Inflammatory macrophage (primary cell): ENCODE data around the gene ACTL10.
"Not testable (repeated sequence)": the region's sequence is repeated elsewhere in the genome, so short reads cannot be mapped to it uniquely, and the experiment has no call there.

Source experiments
- DNase-seq, 2 donors: peaks; one replicate each; pipeline ENCODE4 v3.0.0-alpha.2; 2020 to 2022

ACTL10 gene

DNA sequence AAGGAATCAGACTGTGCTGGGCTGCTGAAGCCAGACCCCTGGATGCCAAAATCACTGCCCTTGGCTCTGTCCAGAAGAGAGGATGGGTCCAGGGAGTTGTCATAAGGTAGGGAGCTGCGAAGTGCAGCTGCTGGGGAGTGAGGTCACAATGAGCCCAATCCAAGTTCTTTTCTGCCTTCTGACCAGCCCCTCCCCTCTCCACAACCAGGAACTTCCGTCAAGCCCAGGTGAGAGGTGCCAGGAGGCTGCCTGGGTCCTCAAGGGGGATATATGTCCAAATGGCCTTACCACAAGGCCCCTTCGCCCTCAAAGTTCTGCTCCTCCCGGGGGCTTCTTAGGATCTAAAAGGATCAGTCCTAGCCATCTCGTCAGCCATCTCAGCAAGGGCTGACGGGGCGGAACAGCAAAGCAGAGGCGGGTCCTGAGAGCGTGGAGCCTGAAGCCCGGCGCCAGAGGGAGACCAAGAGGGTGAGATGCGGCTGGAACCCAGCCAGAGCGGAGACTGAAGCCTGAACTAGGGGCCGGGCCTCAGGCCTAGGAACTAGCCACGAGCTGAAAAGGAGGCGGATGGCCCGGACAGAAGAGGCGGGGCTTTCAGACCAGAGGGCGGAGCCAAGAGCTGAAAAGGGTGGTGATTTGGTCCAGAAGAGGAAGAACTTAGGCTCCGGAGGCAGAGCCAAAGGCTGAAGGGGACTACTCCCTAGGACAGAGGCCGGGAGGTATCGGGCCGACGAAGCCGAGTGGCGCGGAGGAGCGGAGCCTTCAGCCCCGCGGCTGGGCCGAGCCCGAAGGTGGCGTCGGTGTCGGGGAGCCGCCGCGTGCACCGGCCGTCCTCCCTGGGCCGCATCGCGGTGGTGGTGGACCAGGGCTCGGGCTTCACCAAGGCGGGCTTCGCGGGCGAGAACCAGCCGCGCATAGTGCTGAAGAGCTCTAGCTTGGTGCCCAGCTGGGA is at the start of gene ACTL10:
TSS of gene ACTL10 (plus strand) at position 651 of the 952 bp plus-strand sequence. CDS start 555 bp downstream, outside the sequence.
- peak; percentile 99 to 100 for DNase-seq

DNA sequence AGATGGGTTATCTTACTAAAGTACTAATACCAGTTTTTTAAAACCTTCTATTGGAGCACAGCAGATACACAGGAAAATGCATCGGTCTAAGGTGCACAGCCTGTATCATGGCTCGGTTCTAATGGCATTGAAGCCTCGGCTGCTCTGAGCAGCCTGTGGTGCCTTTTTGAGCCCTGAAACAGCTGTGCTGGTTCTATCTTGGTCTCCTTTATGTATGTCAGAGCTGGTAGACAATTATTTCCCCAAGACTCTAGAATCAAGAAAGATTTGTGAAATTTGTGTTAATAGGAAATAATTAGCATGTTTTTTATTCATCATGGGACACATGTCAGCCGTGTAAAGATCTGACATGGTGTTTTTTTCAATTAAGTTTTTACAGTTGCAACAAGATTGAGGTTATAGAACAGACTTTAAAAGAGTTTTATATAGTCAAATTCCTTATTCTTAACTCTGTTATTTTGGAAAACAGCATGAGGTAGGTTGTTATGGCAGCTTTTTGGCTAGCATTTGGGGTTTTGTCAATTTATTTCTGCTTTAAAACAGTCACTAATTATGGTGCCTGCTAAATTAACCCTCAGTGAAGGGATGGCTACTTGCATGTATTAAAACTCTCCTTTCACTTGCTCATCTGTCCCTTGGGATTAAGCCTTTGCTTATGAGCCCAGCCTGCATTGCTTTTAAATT is 44.9 kb upstream of the ACTL10 start:
- DNase-seq = no peak

DNA sequence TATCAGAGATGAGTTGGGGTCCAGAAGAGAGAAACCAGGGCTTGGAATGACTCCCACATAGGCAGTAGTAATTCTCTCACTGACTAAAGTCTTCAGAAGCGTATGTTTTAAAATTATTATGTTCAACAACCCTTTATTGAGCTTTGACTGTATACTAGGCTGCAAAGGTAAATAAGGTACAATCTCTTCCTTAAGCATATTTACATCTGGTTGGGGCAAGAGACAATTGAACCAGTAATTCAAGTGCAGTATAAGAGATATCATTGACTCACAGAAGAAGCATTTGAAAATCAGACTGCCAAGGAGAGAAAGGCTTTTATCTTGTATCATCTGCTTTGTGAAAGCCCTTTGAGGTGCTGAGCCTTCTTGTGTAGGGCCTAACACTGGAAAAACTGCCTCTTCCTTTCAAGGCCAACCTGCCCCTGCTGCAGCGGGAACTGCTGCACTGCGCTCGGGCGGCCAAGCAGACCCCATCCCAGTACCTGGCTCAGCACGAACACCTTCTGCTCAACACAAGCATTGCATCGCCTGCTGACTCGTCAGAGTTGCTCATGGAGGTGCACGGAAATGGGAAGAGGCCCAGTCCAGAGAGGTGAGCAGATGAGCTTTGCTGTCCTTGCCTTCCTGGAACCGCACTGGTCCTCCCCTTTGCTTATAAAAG is 43.9 kb upstream of the ACTL10 start:
- no peak for DNase-seq

GRCh38 chr20:33624399-33624798 is 42.3 kb upstream of the ACTL10 start:
- DNase-seq = no peak

DNA sequence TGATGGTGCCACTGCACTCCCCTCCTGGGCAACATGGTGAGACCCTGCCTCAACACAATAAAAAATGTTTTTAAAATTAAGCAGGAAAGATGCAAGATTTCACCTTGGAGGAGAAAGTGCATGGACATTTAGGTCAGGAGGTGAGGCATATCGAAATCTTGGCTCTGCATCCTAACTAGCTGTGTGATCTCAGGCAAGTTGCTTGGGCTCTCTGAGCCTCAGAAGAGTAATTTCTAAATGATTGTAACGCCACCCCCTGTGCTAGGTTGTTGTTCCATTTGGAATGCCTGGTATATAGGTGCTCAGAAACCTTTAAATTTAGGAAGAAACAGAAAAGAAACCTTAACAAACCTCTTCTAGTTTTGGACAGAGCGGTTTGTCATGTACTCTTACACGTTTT is 40.6 kb upstream of the ACTL10 start:
- DNase-seq = no peak

DNA sequence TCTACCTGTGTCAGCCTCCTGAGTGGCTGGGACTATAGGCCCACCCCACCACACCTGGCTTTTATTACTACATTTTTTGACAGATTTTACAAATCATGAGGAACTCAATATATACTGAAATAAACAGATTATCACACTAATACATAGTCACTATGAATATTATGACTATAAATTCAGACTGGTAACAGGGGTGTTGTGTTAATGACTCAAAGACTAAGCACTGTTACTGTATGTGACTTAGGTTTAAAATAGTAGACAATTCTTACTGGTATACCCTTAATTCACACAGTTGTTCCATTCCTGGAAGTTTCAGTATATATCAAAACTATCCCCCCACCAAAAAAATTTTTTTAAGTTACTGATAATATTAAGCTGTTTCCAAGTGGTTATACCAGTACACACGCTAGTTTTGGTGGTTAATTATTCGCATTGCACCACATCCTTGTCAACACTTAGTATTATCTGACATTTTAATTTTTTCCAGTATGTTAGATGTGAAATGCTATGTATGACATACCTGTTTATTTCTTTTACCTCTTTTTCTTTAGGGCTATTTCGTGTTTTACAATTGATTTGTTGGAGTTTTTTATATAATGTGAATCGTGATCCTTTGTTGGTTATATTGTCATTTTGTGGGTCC is 39.0 kb upstream of the ACTL10 start:
- no peak for DNase-seq

DNA sequence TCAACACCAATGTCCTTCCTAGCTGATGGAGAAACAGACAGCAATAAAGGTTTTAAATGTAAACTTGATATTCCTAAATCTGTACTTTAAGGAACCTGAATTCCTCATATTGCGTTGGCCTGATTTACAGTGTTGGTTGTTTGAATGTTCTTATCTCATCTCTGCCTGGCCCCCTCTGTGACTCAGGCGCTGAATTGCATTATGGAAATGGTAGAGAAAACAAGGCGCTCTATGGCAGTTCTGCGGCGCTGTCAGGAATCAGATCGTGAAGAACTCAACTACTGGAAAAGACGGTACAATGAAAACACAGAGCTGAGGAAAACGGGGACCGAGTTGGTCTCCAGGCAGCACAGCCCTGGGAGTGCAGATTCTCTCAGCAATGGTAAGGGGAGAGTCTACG is 37.2 kb upstream of the ACTL10 start:
- no peak for DNase-seq

GRCh38 chr20:33629979-33630378 is 36.8 kb upstream of the ACTL10 start:
- no peak for DNase-seq

- peak in 1 of 2 donors; percentile 46 for DNase-seq
Observed at GRCh38 chr20:33630507-33630906, 36.2 kb upstream of the ACTL10 start.

DNA sequence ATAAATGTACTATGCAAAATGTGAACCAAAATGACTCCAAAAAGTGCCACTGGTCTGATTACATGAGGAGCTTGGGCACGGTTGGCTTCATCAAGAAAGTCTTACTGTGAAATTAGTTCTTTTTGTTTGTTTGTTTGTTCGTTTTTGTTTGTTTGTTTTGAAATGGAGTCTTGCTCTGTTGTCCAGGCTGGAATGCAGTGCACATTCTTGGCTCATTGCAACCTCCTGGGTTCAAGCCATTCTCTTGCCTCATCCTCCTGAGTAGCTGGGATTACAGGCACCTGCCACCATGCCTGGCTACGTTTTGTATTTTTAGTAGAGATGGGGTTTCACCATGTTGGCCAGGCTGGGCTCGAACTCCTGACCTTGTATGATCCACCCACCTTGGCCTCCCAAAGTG is 34.8 kb upstream of the ACTL10 start:
- DNase-seq = not testable (repeated sequence)

GRCh38 chr20:33635341-33635740 is 31.4 kb upstream of the ACTL10 start:
- DNase-seq = no peak

DNA sequence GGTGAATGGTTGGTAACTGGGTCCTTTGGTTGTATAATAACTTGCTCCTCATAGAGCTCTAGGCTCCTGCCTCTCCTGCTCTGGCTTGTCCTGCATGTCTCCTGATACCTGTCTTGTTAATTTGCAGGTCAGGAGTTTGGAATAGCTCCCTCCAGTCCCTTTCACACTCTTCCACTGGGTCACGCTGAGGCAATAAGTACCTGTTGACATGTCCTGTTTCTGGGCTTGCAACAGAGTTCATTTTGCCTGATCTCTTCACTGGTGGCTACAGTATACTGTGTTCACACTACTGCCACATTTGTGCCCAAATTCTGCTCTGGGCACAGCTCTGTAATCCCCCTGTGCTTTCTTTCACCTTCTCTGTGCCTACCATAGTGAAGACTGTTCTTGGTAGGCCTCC is 30.0 kb upstream of the ACTL10 start:
- DNase-seq = no peak

- no peak for DNase-seq
Observed at GRCh38 chr20:33640287-33640686, 26.5 kb upstream of the ACTL10 start.

DNA sequence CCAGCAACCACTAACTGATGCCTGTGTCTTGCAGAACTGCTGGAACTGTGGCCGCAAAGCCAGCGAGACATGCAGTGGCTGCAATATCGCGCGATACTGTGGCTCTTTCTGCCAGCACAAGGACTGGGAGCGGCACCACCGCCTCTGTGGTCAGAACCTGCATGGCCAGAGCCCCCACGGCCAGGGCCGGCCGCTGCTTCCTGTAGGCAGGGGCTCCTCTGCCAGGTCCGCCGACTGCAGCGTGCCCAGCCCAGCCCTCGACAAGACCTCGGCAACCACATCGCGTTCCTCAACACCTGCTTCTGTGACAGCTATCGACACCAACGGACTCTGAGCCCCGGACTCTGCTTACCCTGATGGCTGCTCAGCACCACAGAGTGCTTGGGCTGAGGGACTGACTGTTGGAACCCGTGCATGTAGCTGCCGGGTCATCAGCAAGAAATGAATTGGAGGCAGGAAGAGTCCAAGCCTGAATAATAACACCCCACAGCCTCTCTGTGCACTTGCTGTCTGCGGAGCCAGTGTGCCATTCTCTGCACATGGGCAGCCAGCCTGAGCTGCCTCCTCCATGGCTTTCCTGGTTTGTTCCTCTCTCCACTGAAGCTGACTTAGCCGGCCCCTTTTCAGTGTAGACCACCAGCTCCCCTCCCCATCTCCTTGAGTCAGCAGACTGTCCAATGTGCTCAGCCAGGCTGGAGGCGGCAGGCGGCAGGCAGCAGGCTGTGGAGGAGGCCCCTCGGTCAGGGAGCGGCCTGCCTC is 22.3 kb upstream of the ACTL10 start:
- no peak for DNase-seq

DNA sequence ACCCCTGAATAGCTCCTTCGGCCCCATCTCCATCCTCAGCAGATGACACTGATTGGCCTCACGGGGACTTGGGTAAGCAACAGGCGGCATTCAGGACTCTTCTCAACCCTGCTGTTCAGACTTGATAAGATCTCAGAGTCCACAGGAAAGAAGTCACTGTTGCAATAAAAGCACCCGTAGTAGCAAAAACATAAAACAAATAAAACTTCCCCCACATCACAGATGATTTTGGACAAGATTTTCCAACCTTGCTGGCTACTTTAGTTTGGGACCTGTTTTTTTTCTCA is 21.7 kb upstream of the ACTL10 start:
- DNase-seq = no peak

DNA sequence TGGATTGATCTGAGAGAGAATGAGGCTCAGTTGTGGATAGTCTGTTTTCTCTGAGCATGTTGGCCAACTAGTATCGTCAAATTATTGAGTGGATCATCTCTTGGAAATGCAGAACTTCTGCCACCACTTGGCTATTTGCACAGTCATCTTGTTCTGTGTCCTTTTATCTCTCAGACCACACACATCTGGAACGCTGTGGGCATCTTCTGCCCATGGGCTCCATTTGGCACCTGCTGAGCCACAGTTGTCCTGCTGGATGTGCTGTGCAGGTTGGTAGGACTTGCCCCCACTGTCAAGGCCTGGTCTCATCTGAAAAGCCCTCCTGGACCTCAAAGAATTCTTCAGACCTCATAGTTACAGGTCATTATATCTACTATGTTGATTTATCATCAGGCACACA is 21.3 kb upstream of the ACTL10 start:
- no peak for DNase-seq

- DNase-seq = no peak
Observed at GRCh38 chr20:33646191-33646590, 20.6 kb upstream of the ACTL10 start.

GRCh38 chr20:33646959-33647602 is 19.7 kb upstream of the ACTL10 start:
- not testable (repeated sequence) for DNase-seq

DNA sequence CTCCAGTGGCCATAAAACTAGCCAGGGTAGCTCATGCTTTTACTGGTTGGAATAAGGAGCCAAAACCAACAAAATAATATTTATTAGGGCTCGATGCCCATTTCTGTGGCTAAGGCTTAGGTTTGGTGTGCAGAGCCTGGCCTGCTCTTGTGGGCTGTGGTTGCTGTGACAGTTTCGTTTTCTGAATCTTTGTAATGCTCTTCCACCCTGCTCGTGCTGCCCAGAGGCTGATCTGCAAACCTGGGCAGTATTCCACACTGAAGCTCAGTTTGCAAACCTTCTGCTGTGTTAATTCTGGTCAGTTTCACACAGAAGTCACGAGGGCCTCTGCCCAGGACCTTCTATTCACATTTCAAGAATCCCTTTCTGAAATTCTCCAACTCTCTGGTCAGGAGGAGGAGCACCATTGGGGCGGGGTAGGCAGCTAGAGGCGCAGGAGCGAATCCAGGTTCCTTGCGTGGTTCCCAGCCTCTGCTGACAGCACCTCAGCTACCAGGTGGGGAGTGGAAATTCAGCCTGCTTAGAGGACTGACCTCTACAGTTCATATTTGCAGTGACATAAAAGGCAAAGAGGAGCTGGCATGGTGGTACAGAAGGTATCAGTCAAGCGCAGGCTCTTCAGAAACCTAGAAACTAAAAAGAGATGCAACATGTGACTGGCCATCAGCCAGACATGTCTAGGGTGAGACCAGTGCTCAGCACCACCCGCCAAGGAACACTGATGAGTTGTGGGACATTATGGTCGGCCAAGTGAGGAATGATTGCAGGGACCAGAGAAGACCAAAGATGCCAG is 18.9 kb upstream of the ACTL10 start:
- no peak for DNase-seq

DNA sequence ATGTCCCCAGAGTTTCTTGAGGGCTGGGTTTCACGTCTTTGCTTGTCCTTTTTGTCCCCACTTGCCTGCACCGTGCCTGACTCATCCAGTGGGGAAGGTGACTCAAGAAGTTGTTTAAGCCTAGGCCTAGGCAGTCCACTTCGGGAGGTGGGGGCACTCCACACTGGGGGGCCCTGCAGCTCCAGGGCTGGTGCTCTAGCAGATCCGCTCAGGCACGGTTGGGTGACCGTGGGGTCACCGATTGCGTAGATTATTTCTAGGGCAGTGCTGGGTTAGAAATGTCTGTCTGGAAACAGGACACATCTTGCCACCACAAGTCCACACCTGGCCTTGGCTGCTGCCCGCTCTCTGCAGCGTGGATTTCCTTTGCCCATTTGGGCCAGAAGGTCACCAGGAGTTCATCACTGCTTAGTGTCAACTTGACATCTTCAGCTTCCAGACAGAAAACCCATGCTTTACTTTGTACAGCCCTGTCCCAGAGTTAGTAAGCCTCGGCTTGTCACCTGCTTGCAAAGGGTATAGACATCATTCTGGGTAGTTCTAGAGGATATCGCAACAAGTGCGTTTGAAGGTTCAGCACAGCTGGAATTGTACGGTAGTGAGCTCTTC is 18.2 kb upstream of the ACTL10 start:
- no peak for DNase-seq
